Omental fat pad (tissue), 4 donors: ENCODE measurements around the gene PTPN13. TPM values are rescaled to one million over a fixed set of nuclear protein-coding genes. Genes with fewer than 3 reads are reported as not detected.

Experiments
- ATAC-seq: fragments of 150-250 bp; one replicate; pipeline ENCODE4 v1.9.1; 2016; ENCODE audit warnings: mild to moderate bottlenecking, moderate library complexity; ENCODE audit not compliant: low FRiP score
- DNase-seq: peaks from one replicate; pipeline ENCODE4 v3.0.0-alpha.2; 2019; ENCODE audit warnings: low spot score
- total RNA-seq, 4 donors: library from RNA; depleted of rRNA; stranded (reverse); fragments of >200 nt; gene quantifications; one replicate each; pipeline ENCODE4 v1.1.0, GENCODE V29; 2016
- TF ChIP-seq, protein P1 (sequence below), 3 donors: fragments of 450-650 bp; IDR thresholded peaks; one replicate each; pipeline ENCODE4 v1.5.1; 2016 to 2017; ENCODE audit warnings: antibody characterized with exemption in 3 of 3, mild to moderate bottlenecking in 3 of 3, moderate library complexity in 2 of 3

Gene PTPN13
- total RNA-seq, 4 donors from 2014 or later, result 23.4 to 80.1 (median 26.2) TPM

- DNase-seq (no peak), ATAC-seq (no peak)
- TF ChIP-seq, protein P1, sequence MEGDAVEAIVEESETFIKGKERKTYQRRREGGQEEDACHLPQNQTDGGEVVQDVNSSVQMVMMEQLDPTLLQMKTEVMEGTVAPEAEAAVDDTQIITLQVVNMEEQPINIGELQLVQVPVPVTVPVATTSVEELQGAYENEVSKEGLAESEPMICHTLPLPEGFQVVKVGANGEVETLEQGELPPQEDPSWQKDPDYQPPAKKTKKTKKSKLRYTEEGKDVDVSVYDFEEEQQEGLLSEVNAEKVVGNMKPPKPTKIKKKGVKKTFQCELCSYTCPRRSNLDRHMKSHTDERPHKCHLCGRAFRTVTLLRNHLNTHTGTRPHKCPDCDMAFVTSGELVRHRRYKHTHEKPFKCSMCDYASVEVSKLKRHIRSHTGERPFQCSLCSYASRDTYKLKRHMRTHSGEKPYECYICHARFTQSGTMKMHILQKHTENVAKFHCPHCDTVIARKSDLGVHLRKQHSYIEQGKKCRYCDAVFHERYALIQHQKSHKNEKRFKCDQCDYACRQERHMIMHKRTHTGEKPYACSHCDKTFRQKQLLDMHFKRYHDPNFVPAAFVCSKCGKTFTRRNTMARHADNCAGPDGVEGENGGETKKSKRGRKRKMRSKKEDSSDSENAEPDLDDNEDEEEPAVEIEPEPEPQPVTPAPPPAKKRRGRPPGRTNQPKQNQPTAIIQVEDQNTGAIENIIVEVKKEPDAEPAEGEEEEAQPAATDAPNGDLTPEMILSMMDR (IDR thresholded peaks at IDR 0.05), result no peak
These were observed 239.5 kb downstream of the PTPN13 start for GRCh38 chr4:86833615-86834014.

DNA sequence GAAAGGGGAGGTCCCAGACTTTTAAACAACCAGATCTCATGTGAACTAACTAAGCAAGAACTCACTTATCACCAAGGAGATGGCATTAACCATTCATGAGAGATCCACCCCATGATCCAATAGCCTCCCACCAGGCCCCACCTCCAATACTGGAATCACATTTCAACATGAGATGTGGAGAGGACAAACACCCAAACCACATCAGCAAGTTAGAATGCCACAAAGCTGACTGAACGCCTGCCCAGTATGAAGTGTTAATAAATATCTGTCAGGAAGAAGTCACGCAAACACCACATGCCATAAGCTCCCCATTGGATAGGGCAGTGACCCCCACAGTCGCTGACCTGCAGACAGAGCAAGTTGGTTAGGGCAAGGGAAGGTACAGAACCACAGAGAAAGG, 240.8 kb downstream of the PTPN13 start:
- TF ChIP-seq, protein P1 (IDR thresholded peaks at IDR 0.05), result no peak
- no peak for DNase-seq
- no peak for ATAC-seq

- ATAC-seq (no peak), DNase-seq (no peak)
- TF ChIP-seq, protein P1 (IDR thresholded peaks at IDR 0.05), result no peak
These were observed 241.6 kb downstream of the PTPN13 start for GRCh38 chr4:86835677-86836076.

GRCh38 chr4:86837691-86838503, 243.8 kb downstream of the PTPN13 start:
- DNase-seq (no peak), ATAC-seq (no peak)
- TF ChIP-seq, protein P1 (IDR thresholded peaks at IDR 0.05), result no peak

- DNase-seq (no peak), ATAC-seq (no peak)
- TF ChIP-seq, protein P1 (IDR thresholded peaks at IDR 0.05), result no peak
These were observed 246.7 kb downstream of the PTPN13 start for GRCh38 chr4:86840858-86841257.

DNA sequence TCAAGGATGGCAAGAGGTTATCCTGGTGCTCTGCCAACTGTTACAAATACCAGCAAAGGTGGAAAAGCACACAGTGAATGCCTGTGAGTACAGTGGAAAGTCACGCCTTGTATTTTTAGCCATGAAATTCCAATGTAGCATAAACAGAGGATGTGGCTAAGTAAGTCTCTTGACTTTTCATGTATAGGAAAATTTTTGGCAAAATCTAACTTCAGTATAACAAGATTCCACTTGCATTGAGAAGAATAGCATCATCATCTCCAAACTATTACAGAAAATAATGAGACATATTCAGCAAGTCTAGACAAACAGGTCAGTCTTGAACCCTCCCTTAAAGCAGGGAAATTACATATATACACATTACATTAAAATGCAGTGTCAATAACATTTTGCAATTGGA, 247.2 kb downstream of the PTPN13 start:
- ATAC-seq, result no peak
- DNase-seq, result no peak
- TF ChIP-seq, protein P1 (IDR thresholded peaks at IDR 0.05), result no peak

DNA sequence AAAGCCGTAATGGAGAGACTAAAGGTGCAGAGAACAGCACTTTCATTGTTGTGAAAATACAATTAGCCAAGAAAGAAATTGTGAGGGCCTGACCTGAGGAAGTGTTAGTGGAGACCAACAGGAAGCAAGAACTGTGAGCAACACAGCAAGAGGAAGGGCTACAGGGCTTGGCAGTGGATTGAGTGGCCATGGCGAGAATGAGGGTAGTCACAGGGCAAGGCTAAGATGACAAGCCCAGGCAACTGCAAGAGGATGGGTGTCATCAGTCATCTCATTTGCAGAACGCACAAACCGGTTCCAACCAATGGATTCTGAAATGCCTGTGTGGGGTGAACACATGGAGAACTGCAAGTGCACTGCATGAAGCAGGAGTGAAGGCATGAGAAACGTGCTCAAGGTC, 251.5 kb downstream of the PTPN13 start:
- ATAC-seq, result no peak
- TF ChIP-seq, protein P1 (IDR thresholded peaks at IDR 0.05), result no peak
- no peak for DNase-seq
